HFFc6 (cell line): ENCODE data around the gene GPR87. TPM values are rescaled to one million over a fixed set of nuclear protein-coding genes. Genes with fewer than 3 reads are reported as not detected.

Experiments
- DNase-seq: peaks from one replicate; pipeline ENCODE4 v3.0.0-alpha.2; 2018
- H3K27ac Mint-ChIP-seq: 2 replicates; pipeline ENCODE4 v1.8.0; 2020; ENCODE audit warnings: mild to moderate bottlenecking, mixed read lengths
- H3K27me3 Mint-ChIP-seq: 2 replicates; pipeline ENCODE4 v1.8.0; 2021; ENCODE audit warnings: mild to moderate bottlenecking, moderate library complexity, mixed read lengths; ENCODE audit not compliant: insufficient read depth
- H3K36me3 Mint-ChIP-seq: 2 replicates; pipeline ENCODE4 v1.8.0; 2021; ENCODE audit warnings: low read depth, mixed read lengths
- H3K4me1 Mint-ChIP-seq: 2 replicates; pipeline ENCODE4 v1.8.0; 2020; ENCODE audit warnings: low read depth, mixed read lengths
- H3K4me3 Mint-ChIP-seq: 2 replicates; pipeline ENCODE4 v1.8.0; 2020; ENCODE audit warnings: mild to moderate bottlenecking, moderate library complexity, mixed read lengths
- H3K9me3 Mint-ChIP-seq: 2 replicates; pipeline ENCODE4 v1.8.0; 2020; ENCODE audit warnings: mild to moderate bottlenecking, mixed read lengths
- CTCF ChIP-seq: fragments of 200-600 bp; sonication (generic); IDR thresholded peaks from 2 replicates; pipeline ENCODE4 v1.5.0; 2021; ENCODE audit warnings: antibody characterized with exemption, mild to moderate bottlenecking
- total RNA-seq, 6 experiments: library from RNA; stranded (reverse); fragmentation: NEBNext Ultra II Directional; extraction: Animal tissue kit (Norgen Biotek cat#: 25700); gene quantifications; 2 replicates in 1 of 6; 3 replicates in 5 of 6; pipeline ENCODE4 v1.2.3, GENCODE V29; 2021

The GPR87 gene
- total RNA-seq, 6 experiments from 2014 or later, result not detected

- Mint-ChIP-seq H3K4me3 (no peak overlapping the region), H3K9me3 (no peaks in the 10 kb centered on the region), H3K36me3 (no peaks in the 10 kb centered on the region), H3K4me1 (peaks cover 24% of the 10 kb centered on the region), H3K27ac (no peak overlapping the region), H3K27me3 (peaks cover 8% of the 10 kb centered on the region; the same call in 1 of the 2 replicates)
- no peak for TF ChIP-seq CTCF
- DNase-seq, result no peak
Measured at GRCh38 chr3:151283907-151284461, 32.6 kb downstream of the GPR87 start.

GRCh38 chr3:151283387-151283786 is 33.2 kb downstream of the GPR87 start:
- TF ChIP-seq CTCF, result no peak
- Mint-ChIP-seq H3K27me3 (peaks cover 8% of the 10 kb centered on the region; the same call in 1 of the 2 replicates), H3K9me3 (no peaks in the 10 kb centered on the region), H3K27ac (no peak overlapping the region), H3K36me3 (no peaks in the 10 kb centered on the region), H3K4me3 (no peak overlapping the region), H3K4me1 (peaks cover 20% of the 10 kb centered on the region)
- no peak for DNase-seq

- peaks cover 8% of the 10 kb centered on the region; the same call in 1 of the 2 replicates for H3K27me3 Mint-ChIP-seq
- TF ChIP-seq CTCF, result peak; percentile 91
- H3K27ac Mint-ChIP-seq, result no peak overlapping the region
- H3K9me3 Mint-ChIP-seq, result no peaks in the 10 kb centered on the region
- no peak overlapping the region for H3K4me3 Mint-ChIP-seq
- H3K4me1 Mint-ChIP-seq, result peaks cover 20% of the 10 kb centered on the region
- peak; percentile 54 for DNase-seq
- no peaks in the 10 kb centered on the region for H3K36me3 Mint-ChIP-seq
Measured at GRCh38 chr3:151282921-151283320, 33.7 kb downstream of the GPR87 start.

- no peak overlapping the region for H3K27ac Mint-ChIP-seq
- no peak overlapping the region for H3K4me3 Mint-ChIP-seq
- H3K4me1 Mint-ChIP-seq, result peaks cover 20% of the 10 kb centered on the region
- TF ChIP-seq CTCF, result no peak
- H3K27me3 Mint-ChIP-seq, result peaks cover 7% of the 10 kb centered on the region
- H3K9me3 Mint-ChIP-seq, result no peaks in the 10 kb centered on the region
- no peaks in the 10 kb centered on the region for H3K36me3 Mint-ChIP-seq
- DNase-seq, result no peak
Measured at GRCh38 chr3:151281671-151282324, 34.8 kb downstream of the GPR87 start.

- Mint-ChIP-seq H3K4me1 (peaks cover 9% of the 10 kb centered on the region), H3K36me3 (no peaks in the 10 kb centered on the region), H3K4me3 (no peak within 1 kb of the TSS), H3K9me3 (no peaks in the 10 kb centered on the region), H3K27me3 (peaks cover 7% of the 10 kb centered on the region), H3K27ac (no peak within 1 kb of the TSS)
- DNase-seq, result no peak
- TF ChIP-seq CTCF, result no peak
Measured at GRCh38 chr3:151278230-151278629, 38.4 kb downstream of the GPR87 start, which contains the start of gene P2RY14. Gene P2RY14 (minus strand): TSS chr3:151278542. CDS start chr3:151214316, 64,226 bp downstream.
